Activated CD8-positive, alpha-beta memory T cell treated with anti-CD3 and anti-CD28 coated beads, Interleukin-2, amount 50 U/mL, for 24 hours (primary cell): Measurements from ENCODE around the gene RNF44.
A peak's percentile ranks its signal among the peaks of the same experiment; 100 is the strongest.
"Not testable (repeated sequence)": the region's sequence is repeated elsewhere in the genome, so short reads cannot be mapped to it uniquely, and the experiment has no call there.

ENCODE experiments used
- DNase-seq: peaks from one replicate; pipeline ENCODE4 v3.0.0-alpha.2; 2020; ENCODE audit errors: extremely low read depth

The RNF44 gene

DNA sequence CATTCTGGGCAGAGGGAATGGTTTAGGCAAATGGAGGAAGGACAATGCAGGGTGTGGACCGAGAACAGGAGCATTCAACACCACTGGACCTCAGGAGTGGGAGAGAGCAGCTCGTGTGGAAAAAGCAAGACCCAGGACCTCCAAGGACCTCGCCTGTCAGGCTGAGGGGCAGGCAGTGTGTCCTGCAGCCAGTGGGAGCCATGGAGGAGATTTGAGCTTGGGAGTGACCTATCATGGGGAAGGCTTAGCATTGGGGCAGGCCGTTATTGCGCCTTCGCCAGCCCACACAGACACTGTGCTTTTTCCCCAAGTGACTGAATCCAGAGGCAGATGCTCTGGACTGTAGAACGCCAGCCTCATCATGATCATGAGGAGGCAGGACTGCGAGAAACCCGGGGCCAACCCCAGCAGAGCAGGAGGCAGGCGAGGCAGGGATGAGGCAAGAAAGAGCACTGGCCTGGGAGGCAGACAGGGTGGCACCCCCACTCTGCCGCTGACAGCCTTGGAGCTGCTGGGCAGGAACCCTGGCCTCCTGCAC is 15.2 kb upstream of the RNF44 start:
- no peak for DNase-seq

DNA sequence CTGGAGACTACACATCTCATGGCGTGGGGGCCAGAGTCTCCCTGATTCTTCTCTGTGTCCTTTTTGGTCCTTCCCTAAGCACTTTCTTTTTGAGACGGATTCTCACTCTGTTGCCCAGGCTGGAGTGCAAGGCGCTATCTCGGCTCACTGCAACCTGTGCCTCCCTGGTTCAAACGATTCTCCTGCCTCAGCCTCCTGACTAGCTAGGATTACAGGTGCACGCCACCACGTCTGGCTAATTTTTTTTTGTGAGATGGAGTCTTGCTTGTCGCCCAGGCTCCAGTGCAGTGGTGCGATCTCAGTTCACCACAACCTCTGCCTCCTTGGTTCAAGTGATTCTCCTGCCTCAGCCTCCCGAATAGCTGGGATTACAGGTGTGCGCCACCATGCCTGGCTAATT is 13.7 kb upstream of the RNF44 start:
- not testable (repeated sequence) for DNase-seq

DNA sequence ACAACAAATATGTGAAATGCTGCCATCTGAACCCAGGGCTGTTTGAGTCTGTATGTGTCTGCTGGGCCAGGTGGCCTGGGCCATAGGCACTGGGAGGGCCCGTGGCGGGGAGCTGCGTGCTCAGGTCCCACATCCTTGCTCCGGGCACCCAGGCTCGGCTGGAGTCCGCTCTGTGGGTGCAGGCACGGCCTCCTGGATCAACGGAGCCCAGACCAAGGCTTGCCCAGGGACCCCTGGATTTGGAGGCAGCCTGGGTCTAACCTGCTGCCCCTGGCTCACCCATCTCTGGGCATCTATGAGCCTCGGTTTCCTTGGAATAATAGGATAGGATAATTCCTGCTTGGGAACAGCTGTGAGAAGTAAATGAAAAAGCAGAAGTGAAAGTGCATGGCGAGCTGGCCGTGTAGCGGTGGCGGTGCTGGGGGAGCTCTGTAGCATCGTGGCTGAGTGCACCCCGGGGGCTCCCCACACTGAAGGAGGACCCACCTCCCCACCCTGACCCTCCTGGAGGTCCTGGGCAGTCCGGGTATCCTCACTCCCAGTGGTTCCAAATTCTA is 13.2 kb upstream of the RNF44 start:
- no peak for DNase-seq

DNA sequence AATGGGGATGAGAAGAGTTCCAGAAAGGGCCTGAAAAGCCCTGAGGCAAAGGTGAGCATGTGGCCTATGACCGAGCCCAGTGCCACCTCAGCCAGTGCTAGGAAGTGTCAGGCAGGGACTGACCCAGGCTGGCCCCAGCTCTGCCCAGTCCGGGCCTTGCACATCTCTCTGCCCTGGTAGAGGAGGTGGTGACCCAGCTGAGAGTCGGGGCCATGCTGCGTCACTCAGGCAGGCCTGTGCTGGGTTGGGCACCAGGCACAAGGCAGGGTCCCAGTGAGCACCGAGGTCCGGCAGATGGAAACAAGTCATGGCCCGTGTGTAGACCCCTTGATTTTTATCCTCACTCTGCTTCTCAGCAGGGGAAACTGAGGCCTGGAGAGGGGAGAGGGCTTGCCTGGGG is 12.7 kb upstream of the RNF44 start:
- no peak for DNase-seq

DNA sequence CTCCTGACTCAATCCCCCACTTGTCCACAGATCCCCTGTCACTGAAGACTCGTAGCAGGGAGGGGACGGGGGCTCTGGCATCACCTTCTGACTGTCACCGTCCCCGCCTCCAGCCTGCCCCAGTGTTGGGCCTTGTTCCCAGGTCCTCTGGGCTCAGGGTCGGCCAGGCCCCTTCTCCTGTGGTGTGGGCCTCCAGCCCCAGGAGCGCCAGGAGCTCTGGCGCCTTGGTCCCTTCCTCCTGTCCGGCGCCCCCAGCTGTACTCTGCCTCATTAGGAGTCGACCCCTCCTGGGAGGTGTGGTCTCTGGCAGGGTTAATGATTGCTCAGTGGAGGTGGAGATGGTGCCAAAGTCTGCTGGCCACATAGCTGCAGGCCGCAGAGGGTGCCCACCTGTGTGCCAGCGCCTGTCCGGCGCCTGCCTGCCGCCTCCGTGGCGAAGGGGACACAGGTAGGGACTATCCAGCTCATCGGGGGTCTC is 11.8 kb upstream of the RNF44 start, which contains the start of gene CDHR2:
CDHR2 (plus strand) TSS at position 376 of the 478 bp plus-strand sequence. CDS start 16,011 bp downstream, outside the sequence.
- DNase-seq: no peak

DNA sequence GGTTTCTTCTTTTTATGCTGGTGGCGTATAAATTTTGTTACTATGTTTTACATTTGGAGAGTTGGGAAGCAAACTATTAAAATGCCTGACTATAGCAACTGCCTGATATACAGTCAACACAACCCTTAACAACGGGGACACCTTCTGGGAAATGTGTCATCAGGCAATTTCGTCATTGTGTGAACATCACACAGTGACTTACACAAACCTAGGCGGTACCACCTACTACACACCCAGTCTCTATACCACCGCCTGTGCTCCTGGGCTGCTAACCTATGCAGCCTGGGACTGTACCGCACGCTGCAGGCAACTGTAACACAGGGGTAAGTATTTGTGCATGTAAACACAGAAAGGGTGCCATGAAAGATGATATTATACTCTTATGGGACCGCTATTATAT is 10.6 kb upstream of the RNF44 start:
- no peak for DNase-seq

DNA sequence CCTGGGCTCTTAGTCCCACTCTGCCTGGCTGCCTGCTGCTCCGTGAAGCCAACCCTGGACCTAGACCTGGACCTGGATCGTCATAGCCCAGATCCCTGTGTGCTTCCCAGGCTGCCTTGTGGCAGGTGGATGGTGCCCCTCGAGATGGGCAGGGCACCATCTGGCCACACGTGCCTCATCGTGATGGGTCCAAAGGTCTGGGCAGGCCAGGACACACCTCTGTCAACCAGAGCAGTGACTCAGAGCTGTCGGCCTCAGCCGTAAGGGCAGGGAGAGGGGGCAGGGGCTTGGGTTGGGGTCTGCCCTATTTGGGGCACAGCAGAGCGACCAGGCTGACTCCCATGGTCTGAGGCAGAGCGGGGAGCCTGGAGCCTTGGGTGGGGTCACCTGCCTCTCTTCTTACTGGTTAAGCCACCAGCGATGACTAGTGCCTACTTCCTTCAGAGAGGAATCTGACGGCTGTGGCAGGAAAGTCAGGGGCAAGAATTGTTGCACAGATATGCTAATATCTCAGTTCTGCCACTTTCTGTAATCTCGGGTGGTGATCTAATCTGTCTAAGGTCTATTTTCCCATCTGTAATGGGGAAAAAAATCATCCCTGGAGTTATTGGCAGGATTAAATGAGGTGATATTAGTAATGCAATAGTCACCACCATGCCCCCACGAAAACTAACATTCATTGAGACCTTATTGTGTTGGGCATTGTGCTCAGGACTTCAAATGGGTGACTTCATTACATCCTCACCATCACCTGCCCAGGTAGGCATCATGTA is 8.7 kb upstream of the RNF44 start:
- DNase-seq: no peak

DNA sequence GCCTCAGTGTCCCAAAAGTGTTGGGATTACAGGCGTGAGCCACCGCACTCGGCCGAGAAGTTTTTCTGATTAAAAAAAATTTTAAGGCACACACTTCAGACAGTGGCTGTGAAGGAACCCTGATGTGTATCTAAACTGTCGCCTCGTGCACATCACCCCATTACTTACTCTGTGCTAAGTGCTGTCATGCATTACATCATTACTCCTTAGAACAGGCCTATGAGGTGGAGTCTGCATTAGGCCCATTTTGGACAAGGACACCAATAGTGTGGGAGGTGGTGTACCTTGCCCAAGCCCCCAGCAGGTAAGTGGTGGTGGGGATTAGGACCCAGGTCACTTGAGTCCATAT is 8.2 kb upstream of the RNF44 start:
- DNase-seq: no peak

DNA sequence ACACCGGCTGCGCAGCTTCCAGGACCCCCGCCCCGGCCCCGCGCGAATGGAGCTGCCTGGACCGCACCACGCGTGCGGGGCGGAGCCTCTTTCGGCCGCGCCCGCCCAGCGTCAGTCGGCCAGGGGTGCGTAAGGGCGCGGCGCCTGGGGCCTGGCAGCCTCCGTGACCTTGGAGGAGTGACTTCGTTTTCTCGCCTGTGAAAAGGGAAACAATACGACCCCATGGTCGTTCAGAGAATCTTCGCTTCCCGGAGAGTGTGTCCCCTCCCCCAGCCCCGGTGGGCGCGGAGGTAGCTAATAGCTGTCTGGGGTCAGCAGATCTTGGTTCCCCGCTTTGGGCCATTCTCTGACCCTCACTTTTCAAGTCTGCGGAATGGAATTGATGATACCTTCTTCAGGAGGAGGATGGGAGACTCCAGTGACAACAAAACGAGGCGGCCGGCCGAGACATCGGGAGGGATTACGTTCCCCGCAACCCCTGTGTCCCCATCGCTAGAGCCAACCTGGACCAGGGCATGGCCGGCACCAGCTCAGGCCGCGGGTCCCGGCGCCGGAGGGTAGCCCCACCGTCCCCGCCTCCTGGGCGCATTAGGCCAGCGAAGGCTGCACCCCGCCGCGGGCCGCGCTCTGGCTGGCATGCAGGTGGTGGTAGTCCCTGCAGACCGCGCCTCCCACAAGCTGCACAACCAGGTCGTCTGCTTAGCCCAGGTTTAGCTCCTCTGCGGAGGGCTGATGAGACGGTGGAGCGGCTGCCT is 6.4 kb upstream of the RNF44 start:
- no peak for DNase-seq

DNA sequence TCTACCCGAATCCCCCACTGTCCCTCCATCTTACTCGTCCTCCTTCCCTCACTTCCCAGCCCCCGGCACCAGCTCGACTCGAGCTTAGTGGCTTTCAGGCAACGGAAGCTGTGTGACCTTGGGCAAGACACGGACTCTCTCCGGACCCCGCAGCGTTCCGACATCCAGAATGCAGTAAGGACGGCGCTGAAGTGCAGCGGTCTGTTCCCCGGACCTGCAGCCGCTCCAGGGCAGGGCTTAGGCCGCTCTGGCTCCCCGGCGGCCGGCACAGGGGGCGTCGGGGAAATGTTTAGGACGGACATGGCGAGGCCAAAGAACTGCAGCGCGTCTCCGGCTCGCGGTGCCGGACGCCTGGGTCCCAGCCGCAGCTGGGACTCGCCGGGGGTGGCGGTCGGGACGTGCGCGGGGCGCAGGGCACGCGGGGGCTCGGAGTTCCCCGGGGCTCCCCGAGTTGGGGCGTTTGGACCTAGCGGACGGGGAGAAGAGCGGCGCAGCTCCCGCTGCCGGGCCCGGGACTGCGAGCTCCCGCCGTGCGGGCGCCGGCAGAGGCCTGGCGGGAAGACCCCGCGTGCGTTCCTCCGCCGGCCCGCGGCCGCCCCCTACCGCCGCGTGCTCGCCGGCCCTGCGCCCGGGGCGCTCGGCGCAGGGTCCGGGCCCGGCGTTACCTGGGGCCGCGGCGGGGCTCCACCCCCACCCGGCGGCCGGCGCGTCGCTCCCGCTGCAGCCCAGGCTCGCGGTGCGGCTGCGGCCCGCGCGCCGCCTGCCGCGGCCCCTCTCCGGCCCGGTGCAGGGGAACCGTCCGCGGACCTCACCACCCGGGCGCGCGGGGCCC is 5.6 kb upstream of the RNF44 start:
- no peak for DNase-seq

DNA sequence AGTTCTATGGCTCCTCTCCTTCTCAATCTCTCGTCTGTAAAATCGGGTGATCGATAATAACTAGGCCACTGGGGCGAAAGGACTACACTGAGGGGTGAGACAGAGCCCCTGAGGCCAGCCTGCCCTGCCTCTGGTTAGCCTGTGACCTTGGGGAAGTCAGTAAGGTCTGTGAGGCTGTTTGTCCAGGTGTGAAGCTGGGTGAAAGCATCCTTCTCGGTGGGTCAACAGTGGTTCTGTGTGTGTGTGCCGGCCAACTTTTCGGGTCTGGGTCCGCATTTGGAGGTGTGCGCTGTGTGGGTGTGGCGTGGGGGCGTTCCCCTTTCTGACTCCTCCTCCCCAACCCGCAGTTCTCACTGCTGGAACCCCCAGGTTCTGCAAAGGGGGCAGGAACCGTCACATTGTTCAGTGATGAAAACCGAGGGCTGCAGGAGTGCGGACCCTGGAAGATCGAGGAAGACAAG is 5.0 kb upstream of the RNF44 start:
- no peak for DNase-seq

DNA sequence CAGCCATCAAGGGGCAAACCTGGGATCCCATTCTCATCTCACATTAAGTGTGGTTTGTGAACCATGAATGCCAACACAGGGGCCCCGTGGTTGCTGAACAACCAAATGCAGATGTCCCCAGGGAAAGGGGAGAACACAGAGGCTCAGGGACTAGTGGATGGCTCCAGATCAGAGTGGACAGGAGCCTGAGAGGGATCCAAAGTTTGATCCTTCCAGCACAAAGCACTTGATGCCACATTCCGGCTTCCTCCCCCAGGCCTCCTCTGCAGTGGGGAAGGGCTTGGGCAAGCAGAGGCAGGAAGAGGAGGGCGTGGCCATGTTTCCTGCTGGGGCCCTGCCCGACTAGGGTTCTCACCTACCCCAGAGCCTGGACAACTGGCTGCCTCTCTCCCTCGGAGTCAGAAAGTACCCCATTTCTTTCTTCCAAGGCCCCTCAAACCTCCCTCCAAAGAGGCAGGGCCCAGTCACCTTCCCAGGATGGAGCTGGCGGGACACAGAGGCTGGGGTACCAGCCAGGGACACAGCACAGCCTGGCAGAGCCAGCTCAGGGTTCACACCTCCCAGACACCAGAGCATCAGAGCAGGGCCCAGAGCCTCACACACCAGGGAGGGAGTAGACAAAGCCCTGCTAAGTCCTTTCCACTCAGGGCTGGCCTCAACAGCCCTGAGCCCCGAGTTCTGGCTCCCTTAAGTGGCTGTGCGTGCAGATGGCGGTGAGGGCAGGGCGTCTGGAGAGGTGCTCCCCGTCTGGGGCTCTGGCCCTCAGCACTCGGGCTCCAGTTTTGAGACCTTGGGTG is 4.3 kb upstream of the RNF44 start:
- DNase-seq: no peak

DNA sequence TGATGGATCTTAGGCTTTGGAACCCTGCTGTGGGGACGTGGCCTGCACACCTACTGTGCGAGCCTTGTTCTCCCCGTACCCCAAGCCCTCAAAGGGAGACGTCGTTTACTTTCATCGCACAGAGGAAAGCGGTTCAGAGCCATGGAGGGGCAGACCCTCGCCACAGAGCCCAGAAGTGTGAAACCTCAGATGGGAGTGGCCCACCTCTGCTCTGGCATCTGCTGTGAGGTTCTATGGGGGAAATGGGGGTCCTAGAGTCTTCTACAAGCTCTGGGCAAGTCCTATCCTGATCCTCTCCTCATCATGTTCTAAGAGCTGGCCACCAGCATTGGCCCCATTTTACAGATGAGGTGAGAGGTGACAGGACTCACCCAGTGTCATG is 3.7 kb upstream of the RNF44 start:
- DNase-seq: no peak

DNA sequence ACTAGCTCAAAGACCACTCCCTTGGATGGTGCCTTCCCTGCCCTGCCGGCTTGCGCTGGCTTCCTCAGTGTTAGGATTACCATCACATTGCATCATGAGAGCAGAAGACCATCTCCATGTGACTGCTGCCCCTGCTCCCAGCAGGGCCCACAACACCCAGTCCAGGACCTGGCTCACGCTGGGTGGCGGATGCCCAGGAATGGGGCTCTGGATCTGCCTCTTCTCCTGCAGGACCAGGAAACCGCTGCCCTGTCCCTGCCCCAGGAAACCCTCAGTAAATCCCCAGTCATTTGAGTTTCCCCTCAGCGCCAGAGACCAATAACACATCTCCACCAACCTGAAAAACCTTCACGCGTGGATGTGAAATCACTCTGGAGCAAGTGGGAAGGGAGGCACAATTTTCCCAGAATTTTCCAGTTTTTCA is 3.3 kb upstream of the RNF44 start:
- DNase-seq: no peak

DNA sequence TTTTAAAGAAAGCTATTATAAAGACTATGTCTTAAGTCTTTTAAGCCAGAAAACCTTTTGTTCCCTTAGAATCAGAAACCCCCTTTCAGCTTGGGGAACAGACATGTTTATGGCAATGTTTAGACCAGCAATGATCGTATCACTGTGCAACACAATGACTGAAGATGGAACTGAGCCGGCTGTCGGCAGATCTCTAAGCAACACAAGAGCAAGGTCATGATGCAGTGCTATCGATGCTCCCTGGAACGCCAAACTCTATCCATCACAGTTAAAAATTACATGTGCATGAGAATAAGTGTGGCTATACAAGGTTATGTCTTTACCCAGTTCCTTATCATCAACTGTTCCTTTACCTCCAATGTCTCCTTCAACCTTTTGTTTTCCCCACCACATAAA is 1.8 kb upstream of the RNF44 start:
- DNase-seq: no peak

DNA sequence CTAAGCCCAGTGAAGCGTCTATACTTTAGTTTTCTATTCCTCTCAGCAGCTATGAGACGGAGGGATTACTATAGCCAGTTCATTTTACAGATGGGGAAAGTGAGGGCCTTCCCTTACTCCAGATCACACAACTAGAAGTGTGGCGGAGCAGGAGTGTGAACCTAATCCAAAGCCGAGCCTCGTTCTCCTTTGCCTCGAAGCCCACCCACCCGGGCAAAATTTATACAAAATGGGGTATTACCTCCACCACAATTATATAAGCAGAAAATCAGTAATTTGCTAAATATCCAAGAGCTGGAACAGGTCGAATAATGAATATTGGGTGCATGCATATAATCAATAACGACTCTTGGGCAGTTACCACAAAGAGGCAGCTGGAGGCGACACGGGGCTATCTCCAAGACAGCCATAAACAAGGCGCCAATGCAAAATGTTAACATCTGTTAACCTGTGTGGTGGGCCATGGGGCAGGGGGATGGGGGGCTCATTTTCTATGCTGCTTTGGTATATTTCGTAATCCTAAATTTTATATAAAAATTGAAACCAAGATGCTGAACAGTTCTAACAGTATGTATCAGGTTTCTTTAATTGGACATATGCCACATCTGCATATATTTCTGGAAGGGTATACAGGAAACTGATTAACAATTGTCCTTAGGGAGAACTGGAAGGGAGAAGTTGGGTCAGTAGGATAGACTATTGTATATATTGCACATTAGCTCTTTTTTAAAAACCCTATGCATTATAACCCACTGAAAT is 1.2 kb upstream of the RNF44 start:
- no peak for DNase-seq

DNA sequence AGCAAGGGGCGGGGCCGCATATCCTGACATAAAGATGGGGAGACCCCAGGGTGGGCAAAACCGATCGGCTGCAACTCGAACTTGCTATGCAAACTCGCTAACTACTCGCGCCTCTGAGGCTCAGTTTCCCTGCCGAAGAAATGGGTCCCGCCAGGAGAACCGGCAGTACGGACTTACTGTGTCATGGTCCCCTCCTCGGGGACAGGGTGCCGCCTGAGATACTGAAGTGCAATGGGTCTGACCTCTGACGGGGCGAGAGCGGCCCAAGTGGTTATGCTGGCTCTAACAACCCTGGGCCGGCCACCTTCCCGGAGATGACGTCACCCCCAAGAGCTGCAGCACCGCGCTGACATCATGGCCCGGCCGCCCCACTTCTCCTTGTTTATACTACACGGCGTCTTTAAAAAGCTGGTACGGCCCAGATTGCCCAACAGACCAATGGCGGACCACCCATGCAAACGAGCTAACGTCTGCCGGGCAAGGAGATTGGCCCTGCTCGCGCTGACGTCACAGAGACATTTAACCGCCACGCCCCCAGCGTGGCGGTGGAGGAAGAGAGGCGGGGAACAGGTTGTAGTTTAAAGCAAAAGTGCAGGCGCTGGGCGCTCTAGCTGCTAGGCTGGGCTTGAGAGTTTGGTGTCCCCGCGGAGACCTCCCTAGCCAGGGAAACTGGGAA is 490 bp upstream of the RNF44 start:
- peak; percentile 94 for DNase-seq

DNA sequence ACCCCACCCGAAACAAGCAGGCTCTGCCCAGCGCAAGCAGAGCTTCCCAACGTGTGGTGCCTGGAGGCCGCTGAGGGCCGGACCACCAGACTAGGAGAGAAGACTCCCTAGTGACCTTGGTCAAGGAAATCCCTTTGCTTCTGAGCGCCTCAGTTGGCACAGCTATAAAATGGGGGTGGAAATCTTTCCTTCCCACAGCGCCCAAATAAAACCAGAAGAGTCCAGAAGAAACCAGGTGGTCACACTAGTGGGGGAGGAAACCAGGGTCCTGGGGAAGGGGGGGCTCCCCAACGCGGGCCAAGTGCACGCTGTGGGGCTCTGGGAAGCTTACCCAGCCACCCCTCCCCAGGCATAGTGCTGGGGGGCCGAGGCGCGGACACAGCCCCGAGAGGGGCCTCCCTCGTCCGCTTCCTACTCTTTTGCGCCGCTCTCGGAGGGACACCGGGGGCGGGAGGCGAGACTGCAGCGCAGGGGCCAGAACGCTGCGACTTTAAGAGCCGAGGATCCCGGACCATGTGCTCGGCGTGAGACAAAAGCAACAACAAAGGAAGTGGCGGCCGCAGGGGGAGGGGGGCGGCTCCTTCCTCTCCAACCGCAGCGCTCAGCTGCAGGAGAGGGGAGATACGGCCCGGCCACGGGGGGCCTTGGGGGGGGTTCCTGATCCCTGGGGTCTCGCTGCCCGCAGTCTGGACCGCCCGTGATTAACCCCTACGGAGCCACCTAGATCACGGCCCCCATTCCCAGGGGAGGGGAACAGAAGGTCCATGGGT is 885 bp downstream of the RNF44 start:
- no peak for DNase-seq

DNA sequence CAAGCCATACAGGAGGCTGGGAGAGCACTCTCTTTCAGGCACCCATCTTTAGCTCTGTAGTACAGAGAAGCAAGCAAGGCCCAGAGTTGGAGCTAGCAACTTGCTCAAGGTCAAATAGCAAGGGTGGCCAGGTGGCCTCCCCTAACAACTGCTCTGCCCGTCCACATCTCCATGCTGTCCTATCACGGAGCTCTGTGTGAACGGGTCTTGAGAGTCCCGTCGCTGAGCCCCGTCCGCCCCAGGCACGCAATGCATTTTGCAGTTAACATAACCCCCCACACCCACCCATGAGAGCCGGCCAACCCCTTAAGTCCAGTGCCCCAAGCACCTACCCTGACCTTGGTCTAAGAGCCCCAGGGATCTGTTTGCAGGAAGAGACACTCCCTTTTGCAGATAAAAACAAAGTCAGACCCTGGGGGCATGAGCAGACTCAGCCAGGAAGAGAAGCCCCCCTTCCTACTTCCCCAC is 1.5 kb downstream of the RNF44 start:
- DNase-seq: no peak
